SK-N-SH treated with all-trans-retinoic acid at 6 μM for 48 hours (cell line): ENCODE data around the gene RAPGEF5.

ENCODE experiments used
- ATAC-seq: fragments of 200-7000 bp; cut with Tn5 transposase; 3 replicates; pipeline ENCODE4 v1.9.1; 2020; ENCODE audit warnings: mild to moderate bottlenecking, moderate library complexity
- ARNTL ChIP-seq: fragments of 450-650 bp; formaldehyde crosslinking; IDR thresholded peaks from 2 replicates; pipeline ENCODE4 v1.5.0; 2020; ENCODE audit warnings: low read depth, mild to moderate bottlenecking, moderate library complexity, borderline replicate concordance
- BACH2 ChIP-seq: fragments of 250-450 bp; sonication (Bioruptor Pico); IDR thresholded peaks from 2 replicates; pipeline ENCODE4 v1.9.0; 2021; ENCODE audit warnings: mild to moderate bottlenecking, borderline replicate concordance
- CSDC2 ChIP-seq: fragments of 250-450 bp; sonication (Bioruptor Pico); IDR thresholded peaks from 2 replicates; pipeline ENCODE4 v1.5.0; 2020; ENCODE audit warnings: mild to moderate bottlenecking, moderate library complexity
- ESRRG ChIP-seq: fragments of 250-450 bp; sonication (Bioruptor Pico); IDR thresholded peaks from 2 replicates; pipeline ENCODE4 v1.6.1; 2021; ENCODE audit warnings: mild to moderate bottlenecking
- GLIS3 ChIP-seq: fragments of 250-450 bp; sonication (Bioruptor Pico); IDR thresholded peaks from 2 replicates; pipeline ENCODE4 v1.5.0; 2020; ENCODE audit warnings: mild to moderate bottlenecking, moderate library complexity
- ISL1 ChIP-seq: fragments of 250-450 bp; sonication (Bioruptor Pico); IDR thresholded peaks from 2 replicates; pipeline ENCODE4 v2.1.2; 2022; ENCODE audit warnings: mild to moderate bottlenecking, moderate library complexity
- OSR1 ChIP-seq: fragments of 250-450 bp; sonication (Bioruptor Pico); IDR thresholded peaks from 2 replicates; pipeline ENCODE4 v1.8.0; 2022; ENCODE audit warnings: moderate library complexity, mild to moderate bottlenecking, inconsistent platforms
- PPARA ChIP-seq: fragments of 250-450 bp; sonication (Bioruptor Pico); IDR thresholded peaks from 2 replicates; pipeline ENCODE4 v1.5.0; 2020; ENCODE audit warnings: mild to moderate bottlenecking, borderline replicate concordance
- RARB ChIP-seq: fragments of 250-450 bp; sonication (Bioruptor Pico); IDR thresholded peaks from 2 replicates; pipeline ENCODE4 v1.8.0; 2021; ENCODE audit warnings: mild to moderate bottlenecking, moderate library complexity
- SNAI2 ChIP-seq: fragments of 250-450 bp; sonication (Bioruptor Pico); IDR thresholded peaks from 2 replicates; pipeline ENCODE4 v1.5.0; 2020; ENCODE audit warnings: mild to moderate bottlenecking, moderate library complexity
- TCF4 ChIP-seq: fragments of 250-450 bp; sonication (Bioruptor Pico); IDR thresholded peaks from 2 replicates; pipeline ENCODE4 v1.8.0; 2021; ENCODE audit warnings: mild to moderate bottlenecking, moderate library complexity, borderline replicate concordance
- TOX ChIP-seq: fragments of 250-450 bp; sonication (Bioruptor Pico); IDR thresholded peaks from 2 replicates; pipeline ENCODE4 v1.8.0; 2021; ENCODE audit warnings: mild to moderate bottlenecking, moderate library complexity, borderline replicate concordance
- ZC3H10 ChIP-seq: fragments of 250-450 bp; sonication (Bioruptor Pico); IDR thresholded peaks from 2 replicates; pipeline ENCODE4 v1.5.1; 2021; ENCODE audit warnings: mild to moderate bottlenecking, moderate library complexity
- ZFP3 ChIP-seq: fragments of 250-450 bp; sonication (Bioruptor Pico); IDR thresholded peaks from 2 replicates; pipeline ENCODE4 v1.5.0; 2020; ENCODE audit warnings: mild to moderate bottlenecking, moderate library complexity
- ZNF565 ChIP-seq: fragments of 450-650 bp; formaldehyde crosslinking; conservative IDR thresholded peaks from 2 replicates; pipeline ENCODE4 v1.5.0; 2020; ENCODE audit warnings: low read depth, mild to moderate bottlenecking, moderate library complexity
- ZNF8 ChIP-seq: fragments of 450-650 bp; formaldehyde crosslinking; IDR thresholded peaks from 2 replicates; pipeline ENCODE4 v1.5.0; 2020; ENCODE audit warnings: mild to moderate bottlenecking, moderate library complexity
- TF ChIP-seq, protein P1 (sequence below): fragments of 250-450 bp; sonication (Bioruptor Pico); IDR thresholded peaks from 2 replicates; pipeline ENCODE4 v1.5.1; 2021; ENCODE audit warnings: mild to moderate bottlenecking, moderate library complexity
- TF ChIP-seq, protein P2 (sequence below): fragments of 250-450 bp; sonication (Bioruptor Pico); IDR thresholded peaks from 2 replicates; pipeline ENCODE4 v1.8.0; 2020; ENCODE audit warnings: mild to moderate bottlenecking, moderate library complexity, borderline replicate concordance
- TF ChIP-seq, protein P3 (sequence below): fragments of 250-450 bp; sonication (Bioruptor Pico); IDR thresholded peaks from 2 replicates; pipeline ENCODE4 v1.8.0; 2021; ENCODE audit warnings: low read depth, mild to moderate bottlenecking, moderate library complexity, borderline replicate concordance
- TF ChIP-seq, protein P4 (sequence below): fragments of 250-450 bp; sonication (Bioruptor Pico); IDR thresholded peaks from 2 replicates; pipeline ENCODE4 v1.5.1; 2020; ENCODE audit warnings: low read depth, mild to moderate bottlenecking, moderate library complexity
- TF ChIP-seq, protein P5 (sequence below): fragments of 250-450 bp; sonication (Bioruptor Pico); IDR thresholded peaks from 2 replicates; pipeline ENCODE4 v1.5.0; 2020; ENCODE audit warnings: mild to moderate bottlenecking, moderate library complexity

The RAPGEF5 gene

DNA sequence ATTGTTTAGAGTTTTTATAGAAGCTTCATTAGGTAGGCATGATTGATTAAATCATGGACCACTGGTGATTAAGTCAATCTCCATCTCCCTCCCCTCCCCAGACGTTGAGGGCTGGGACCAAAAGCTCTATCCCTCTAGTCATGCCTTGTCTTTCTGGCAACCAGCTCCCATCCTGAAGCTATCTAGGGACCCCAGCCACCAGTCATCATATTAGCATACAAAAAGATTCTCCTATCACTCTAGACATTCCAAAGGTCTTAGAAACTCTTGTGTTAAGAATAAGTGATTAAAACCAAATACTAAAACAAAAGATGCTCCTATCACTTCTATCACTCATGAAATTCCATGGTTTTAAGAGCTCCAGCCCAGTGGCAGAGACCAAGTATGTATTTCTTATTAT lies 178.2 kb downstream of the RAPGEF5 start (continued):
- TF ChIP-seq, protein P1, sequence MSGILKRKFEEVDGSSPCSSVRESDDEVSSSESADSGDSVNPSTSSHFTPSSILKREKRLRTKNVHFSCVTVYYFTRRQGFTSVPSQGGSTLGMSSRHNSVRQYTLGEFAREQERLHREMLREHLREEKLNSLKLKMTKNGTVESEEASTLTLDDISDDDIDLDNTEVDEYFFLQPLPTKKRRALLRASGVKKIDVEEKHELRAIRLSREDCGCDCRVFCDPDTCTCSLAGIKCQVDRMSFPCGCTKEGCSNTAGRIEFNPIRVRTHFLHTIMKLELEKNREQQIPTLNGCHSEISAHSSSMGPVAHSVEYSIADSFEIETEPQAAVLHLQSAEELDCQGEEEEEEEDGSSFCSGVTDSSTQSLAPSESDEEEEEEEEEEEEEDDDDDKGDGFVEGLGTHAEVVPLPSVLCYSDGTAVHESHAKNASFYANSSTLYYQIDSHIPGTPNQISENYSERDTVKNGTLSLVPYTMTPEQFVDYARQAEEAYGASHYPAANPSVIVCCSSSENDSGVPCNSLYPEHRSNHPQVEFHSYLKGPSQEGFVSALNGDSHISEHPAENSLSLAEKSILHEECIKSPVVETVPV = no peak
- TF ChIP-seq, protein P2, sequence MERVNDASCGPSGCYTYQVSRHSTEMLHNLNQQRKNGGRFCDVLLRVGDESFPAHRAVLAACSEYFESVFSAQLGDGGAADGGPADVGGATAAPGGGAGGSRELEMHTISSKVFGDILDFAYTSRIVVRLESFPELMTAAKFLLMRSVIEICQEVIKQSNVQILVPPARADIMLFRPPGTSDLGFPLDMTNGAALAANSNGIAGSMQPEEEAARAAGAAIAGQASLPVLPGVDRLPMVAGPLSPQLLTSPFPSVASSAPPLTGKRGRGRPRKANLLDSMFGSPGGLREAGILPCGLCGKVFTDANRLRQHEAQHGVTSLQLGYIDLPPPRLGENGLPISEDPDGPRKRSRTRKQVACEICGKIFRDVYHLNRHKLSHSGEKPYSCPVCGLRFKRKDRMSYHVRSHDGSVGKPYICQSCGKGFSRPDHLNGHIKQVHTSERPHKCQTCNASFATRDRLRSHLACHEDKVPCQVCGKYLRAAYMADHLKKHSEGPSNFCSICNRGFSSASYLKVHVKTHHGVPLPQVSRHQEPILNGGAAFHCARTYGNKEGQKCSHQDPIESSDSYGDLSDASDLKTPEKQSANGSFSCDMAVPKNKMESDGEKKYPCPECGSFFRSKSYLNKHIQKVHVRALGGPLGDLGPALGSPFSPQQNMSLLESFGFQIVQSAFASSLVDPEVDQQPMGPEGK = no peak
- no peak for TF ChIP-seq CSDC2

DNA sequence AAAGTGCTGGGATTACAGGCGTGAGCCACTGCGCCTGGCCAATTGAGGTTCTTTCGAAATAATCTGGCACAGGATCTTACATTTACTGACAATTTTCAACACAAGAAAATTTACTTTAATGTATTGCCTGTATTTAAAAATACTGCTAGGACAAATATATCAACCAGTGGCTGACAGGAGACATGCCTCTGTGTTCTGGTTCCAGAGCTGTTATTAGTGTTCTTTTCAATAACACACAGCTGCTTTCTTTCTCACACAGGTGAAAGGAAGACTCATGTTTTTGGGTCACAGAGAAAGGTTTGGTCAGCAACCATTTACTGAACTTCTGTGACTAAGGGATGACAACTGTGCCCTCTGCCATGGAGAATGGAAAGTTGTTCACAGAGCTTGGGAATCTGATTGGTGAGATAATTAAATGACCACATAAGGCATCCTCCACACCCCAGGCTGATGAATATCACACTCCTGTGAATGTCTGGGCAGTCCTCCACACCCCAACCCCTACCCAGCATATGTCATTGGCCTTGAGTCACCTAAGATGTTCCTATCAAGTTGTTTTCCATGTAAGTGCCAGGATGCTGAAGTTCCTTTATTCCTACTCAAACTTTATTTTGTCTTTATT lies 180.1 kb downstream of the RAPGEF5 start:
- TF ChIP-seq ARNTL (CRISPR knock-in tag) (no peak), ZFP3 (CRISPR knock-in tag) (no peak), ZNF565 (CRISPR knock-in tag) (no peak), TOX (CRISPR knock-in tag) (no peak), ZC3H10 (CRISPR knock-in tag) (no peak), SNAI2 (no peak), BACH2 (CRISPR knock-in tag) (no peak), CSDC2 (no peak), PPARA (CRISPR knock-in tag) (no peak), ZNF8 (CRISPR knock-in tag) (no peak), OSR1 (CRISPR knock-in tag) (no peak), TCF4 (no peak)
- TF ChIP-seq, protein P3, sequence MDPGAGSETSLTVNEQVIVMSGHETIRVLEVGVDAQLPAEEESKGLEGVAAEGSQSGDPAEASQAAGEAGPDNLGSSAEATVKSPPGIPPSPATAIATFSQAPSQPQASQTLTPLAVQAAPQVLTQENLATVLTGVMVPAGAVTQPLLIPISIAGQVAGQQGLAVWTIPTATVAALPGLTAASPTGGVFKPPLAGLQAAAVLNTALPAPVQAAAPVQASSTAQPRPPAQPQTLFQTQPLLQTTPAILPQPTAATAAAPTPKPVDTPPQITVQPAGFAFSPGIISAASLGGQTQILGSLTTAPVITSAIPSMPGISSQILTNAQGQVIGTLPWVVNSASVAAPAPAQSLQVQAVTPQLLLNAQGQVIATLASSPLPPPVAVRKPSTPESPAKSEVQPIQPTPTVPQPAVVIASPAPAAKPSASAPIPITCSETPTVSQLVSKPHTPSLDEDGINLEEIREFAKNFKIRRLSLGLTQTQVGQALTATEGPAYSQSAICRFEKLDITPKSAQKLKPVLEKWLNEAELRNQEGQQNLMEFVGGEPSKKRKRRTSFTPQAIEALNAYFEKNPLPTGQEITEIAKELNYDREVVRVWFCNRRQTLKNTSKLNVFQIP = no peak
- TF ChIP-seq, protein P4, sequence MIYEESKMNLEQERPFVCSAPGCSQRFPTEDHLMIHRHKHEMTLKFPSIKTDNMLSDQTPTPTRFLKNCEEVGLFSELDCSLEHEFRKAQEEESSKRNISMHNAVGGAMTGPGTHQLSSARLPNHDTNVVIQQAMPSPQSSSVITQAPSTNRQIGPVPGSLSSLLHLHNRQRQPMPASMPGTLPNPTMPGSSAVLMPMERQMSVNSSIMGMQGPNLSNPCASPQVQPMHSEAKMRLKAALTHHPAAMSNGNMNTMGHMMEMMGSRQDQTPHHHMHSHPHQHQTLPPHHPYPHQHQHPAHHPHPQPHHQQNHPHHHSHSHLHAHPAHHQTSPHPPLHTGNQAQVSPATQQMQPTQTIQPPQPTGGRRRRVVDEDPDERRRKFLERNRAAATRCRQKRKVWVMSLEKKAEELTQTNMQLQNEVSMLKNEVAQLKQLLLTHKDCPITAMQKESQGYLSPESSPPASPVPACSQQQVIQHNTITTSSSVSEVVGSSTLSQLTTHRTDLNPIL (CRISPR knock-in tag) = no peak
- TF ChIP-seq, protein P1 = no peak
- TF ChIP-seq, all 23 proteins: peak for 0
- no peak for ATAC-seq

DNA sequence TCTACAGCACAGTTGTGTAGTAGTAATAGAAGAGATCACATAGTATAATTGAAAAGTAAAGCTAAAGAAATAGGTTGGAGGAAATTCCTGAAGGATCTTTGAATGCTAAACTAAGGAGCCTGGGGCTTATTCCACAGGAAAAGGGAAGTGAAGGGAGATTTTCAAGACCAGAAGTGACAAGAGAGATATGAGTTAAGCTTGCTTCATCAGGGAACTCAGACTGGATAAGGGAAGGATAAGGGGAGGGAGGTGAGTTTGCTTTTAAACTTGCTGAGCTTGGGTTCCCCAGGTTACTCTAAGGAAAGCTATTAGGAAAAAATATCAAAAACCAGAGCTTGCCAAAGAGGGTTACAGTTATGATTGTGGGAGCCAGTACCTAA lies 182.4 kb downstream of the RAPGEF5 start:
- TF ChIP-seq, protein P2 = no peak
- TF ChIP-seq PPARA (CRISPR knock-in tag) (no peak), OSR1 (CRISPR knock-in tag) (no peak), RARB (CRISPR knock-in tag) (no peak), BACH2 (CRISPR knock-in tag) (no peak), CSDC2 (no peak), ESRRG (CRISPR knock-in tag) (no peak), ZC3H10 (CRISPR knock-in tag) (no peak), TOX (CRISPR knock-in tag) (no peak), ISL1 (no peak), ZNF8 (CRISPR knock-in tag) (no peak), GLIS3 (no peak), ZFP3 (CRISPR knock-in tag) (no peak)
- TF ChIP-seq, protein P5, sequence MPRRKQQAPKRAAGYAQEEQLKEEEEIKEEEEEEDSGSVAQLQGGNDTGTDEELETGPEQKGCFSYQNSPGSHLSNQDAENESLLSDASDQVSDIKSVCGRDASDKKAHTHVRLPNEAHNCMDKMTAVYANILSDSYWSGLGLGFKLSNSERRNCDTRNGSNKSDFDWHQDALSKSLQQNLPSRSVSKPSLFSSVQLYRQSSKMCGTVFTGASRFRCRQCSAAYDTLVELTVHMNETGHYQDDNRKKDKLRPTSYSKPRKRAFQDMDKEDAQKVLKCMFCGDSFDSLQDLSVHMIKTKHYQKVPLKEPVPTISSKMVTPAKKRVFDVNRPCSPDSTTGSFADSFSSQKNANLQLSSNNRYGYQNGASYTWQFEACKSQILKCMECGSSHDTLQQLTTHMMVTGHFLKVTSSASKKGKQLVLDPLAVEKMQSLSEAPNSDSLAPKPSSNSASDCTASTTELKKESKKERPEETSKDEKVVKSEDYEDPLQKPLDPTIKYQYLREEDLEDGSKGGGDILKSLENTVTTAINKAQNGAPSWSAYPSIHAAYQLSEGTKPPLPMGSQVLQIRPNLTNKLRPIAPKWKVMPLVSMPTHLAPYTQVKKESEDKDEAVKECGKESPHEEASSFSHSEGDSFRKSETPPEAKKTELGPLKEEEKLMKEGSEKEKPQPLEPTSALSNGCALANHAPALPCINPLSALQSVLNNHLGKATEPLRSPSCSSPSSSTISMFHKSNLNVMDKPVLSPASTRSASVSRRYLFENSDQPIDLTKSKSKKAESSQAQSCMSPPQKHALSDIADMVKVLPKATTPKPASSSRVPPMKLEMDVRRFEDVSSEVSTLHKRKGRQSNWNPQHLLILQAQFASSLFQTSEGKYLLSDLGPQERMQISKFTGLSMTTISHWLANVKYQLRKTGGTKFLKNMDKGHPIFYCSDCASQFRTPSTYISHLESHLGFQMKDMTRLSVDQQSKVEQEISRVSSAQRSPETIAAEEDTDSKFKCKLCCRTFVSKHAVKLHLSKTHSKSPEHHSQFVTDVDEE (CRISPR knock-in tag) = no peak
- TF ChIP-seq, protein P3 = no peak
- TF ChIP-seq, protein P4 (CRISPR knock-in tag) = no peak
- no peak for ATAC-seq
